HG03457 (cell line): Measurements from ENCODE around the gene FBXO36.

Source experiments
- ATAC-seq: cut with Tn5 transposase; IDR thresholded peaks from one replicate; pipeline ENCODE4 v1.9.1; 2021; ENCODE audit warnings: moderate number of reproducible peaks; ENCODE audit not compliant: unreplicated experiment

Gene FBXO36

DNA sequence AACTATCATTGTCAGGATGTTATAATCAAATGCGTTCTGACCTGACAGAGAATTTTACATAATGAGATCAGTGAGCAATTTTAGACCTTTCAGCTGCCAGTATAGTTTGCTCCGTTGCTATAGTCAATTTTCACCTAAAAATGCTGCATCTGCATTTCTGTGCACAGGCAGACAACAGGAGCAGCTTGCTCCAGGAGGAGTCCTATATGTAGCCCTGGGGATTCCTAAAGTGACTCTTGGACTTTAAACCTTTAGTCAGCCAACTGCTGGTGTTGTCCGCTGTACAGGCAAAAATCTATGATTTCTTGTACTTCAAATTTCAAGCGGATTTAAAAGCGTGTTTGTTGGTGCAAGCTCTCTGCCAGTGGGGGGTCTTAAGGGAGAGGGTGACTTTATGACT is 120.7 kb downstream of the FBXO36 start:
- no peak for ATAC-seq

DNA sequence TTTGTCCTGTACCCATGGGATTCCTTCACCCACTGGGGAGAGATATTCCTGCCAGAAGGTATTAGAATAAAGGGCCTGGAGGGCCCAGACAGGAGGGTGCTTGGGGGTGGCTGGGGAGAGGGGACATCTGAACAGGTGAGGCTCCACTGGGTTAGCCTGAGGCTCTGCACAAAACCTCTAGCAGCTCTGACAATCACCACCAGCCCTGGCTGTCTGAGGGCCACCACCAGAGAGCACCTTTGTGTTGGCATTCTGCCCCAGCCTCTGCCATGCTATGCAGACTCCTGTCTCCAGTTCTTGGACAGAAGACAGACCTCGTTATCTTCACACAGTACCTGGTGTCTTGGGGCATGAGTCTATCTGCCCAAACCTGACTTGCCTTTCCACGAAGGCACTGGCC is 121.2 kb downstream of the FBXO36 start:
- no peak for ATAC-seq

DNA sequence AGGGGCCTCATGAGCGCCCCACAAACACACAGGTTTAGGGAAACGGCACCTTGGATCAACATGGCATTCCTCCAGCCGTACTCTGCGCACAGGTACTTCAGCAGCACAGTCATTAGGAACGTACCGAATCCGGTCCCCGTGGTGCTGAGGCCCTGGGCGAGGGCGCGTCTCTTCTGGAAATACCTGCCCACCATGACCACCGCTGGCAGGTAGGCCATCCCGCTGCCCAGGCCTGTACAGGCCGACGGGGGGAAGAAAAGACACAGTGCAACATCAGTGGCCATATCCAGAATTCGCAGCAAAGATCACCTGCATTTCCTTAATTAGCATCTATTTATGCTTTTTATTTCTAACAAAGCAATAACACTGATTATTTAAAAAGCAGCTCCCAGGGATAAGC is 124.2 kb downstream of the FBXO36 start:
- ATAC-seq = no peak

GRCh38 chr2:230048010-230048671 is 125.8 kb downstream of the FBXO36 start:
- no peak for ATAC-seq

DNA sequence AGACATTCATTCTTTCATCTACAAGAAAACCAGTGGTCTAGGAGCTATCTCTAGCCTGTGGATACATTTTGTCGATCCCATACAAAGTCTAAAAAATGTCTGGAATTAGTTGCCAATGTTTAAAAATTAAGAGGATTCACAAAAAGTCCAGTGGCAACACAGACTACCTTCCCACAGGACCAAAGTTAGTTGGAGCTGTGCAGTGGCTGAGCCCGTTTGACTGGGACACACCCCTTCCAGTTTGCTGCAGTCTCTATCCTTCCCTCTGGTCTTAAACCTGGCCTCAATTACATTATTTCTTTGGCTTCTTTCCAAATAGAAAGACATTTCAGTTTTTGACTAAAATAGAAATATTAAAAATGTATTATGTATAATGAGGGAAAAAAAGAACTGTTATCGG is 127.8 kb downstream of the FBXO36 start:
- no peak for ATAC-seq

DNA sequence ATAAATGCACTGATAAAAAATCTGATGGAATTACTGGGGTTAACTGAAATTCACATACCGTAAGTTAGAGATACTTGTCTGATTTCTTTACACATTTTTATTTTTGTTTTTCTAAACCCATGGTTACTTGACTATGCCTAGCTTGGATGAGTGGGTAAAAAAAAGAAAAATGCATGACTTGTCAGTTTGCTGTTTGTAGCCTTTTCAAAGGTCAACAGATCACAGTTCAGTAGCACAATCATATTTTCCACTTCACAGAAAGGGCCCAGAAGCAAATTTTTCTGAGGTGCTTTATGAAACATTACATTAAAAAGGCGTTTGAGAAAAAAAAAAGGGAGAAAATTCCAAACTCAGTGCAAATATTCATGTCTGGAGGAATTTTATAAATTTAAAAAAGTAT is 130.0 kb downstream of the FBXO36 start:
- no peak for ATAC-seq

DNA sequence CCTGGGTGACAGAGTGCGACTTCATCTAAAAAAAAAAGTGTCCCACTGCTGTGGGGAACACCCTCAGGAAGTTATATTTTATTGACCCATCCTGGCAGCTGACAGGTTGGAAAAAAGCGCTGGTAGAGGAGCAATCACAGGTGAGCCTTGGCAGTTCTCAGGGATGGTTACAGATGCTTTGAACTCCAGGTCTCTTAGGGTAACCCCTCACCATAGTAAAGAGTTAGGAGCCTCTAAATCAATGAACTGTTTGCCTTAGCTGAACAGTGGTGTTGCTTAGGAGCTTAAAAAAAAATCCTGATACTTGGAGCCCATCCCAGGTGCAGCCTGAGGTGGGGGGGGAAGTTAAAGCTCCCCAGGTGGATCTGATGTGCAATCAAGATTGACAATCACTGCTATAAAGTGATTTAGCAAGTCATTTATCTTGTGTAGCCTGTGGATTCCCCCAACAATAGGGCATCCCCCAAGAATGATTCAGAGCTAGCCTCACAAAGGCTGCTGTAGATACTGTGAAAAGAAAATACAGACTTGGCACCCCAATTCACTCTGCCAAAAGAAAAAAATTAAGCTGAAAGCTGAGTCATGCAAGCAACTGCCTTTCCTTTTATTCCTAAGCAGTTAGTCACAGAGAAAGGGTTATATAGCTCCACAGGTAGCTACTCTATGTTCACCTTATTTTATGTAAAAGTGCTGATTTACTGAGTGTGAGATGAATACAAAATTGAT is 131.6 kb downstream of the FBXO36 start:
- ATAC-seq = no peak

- ATAC-seq = no peak
Observed at GRCh38 chr2:230060672-230061293, 138.5 kb downstream of the FBXO36 start.
